Neural cell (in vitro differentiated cells): ENCODE results near the gene CFAP221. TPM values are rescaled to one million over a fixed set of nuclear protein-coding genes. Genes with fewer than 3 reads are reported as not detected.

Experiments used
- H2AFZ ChIP-seq: fragments of 200-600, 300-800 bp; sonication (generic), shearing (Covaris generic); 2 replicates; pipeline ENCODE4 v1.6.0; 2014; ENCODE audit warnings: low read depth, mild to moderate bottlenecking, antibody characterized with exemption, low read length, moderate library complexity
- H3F3A ChIP-seq: fragments of 200-600 bp; shearing (Covaris generic); 2 replicates; pipeline ENCODE4 v1.6.1; 2016; ENCODE audit warnings: mild to moderate bottlenecking, moderate library complexity, mixed read lengths, antibody characterized with exemption, low read length; ENCODE audit not compliant: insufficient read depth, poor library complexity, severe bottlenecking
- H3K27ac ChIP-seq: fragments of 200-600, 300-800 bp; sonication (generic), shearing (Covaris generic); 2 replicates; pipeline ENCODE4 v1.5.1; 2014; ENCODE audit warnings: mild to moderate bottlenecking, low read length, moderate library complexity
- H3K27me3 ChIP-seq: fragments of 300-800, 200-600 bp; sonication (generic), shearing (Covaris generic); 2 replicates; pipeline ENCODE4 v1.6.0; 2014; ENCODE audit warnings: mild to moderate bottlenecking, low read depth, low read length, moderate library complexity; ENCODE audit not compliant: insufficient read depth
- H3K36me3 ChIP-seq: fragments of 300-800, 200-600 bp; sonication (generic), shearing (Covaris generic); 2 replicates; pipeline ENCODE4 v1.5.1; 2014; ENCODE audit warnings: mild to moderate bottlenecking, antibody characterized with exemption, low read length, moderate library complexity; ENCODE audit not compliant: insufficient read depth
- H3K4me2 ChIP-seq: fragments of 300-800, 200-600 bp; sonication (generic), shearing (Covaris generic); 2 replicates; pipeline ENCODE4 v1.6.0; 2014; ENCODE audit warnings: mild to moderate bottlenecking, low read length
- H3K4me3 ChIP-seq: fragments of 300-800, 200-600 bp; sonication (generic), shearing (Covaris generic); 2 replicates; pipeline ENCODE4 v1.5.1; 2014; ENCODE audit warnings: mild to moderate bottlenecking, low read length, moderate library complexity
- H3K79me2 ChIP-seq: fragments of 200-600 bp; shearing (Covaris generic); replicated peaks from 2 replicates; pipeline ENCODE4 v1.6.0; 2014; ENCODE audit warnings: mild to moderate bottlenecking, low read length, moderate library complexity; ENCODE audit not compliant: insufficient read depth
- H3K9ac ChIP-seq: fragments of 300-800, 200-600 bp; sonication (generic), shearing (Covaris generic); 2 replicates; pipeline ENCODE4 v1.6.1; 2016; ENCODE audit warnings: mild to moderate bottlenecking, low read length, mixed read lengths
- H3K9me2 ChIP-seq: fragments of 200-600 bp; shearing (Covaris generic); 2 replicates; pipeline ENCODE4 v1.6.1; 2016; ENCODE audit warnings: mild to moderate bottlenecking, low read length, mixed read lengths; ENCODE audit not compliant: insufficient read depth
- H3K9me3 ChIP-seq: fragments of 200-600, 300-800 bp; sonication (generic), shearing (Covaris generic); 2 replicates; pipeline ENCODE4 v1.6.1; 2016; ENCODE audit warnings: mild to moderate bottlenecking, mixed run types, low read length, moderate library complexity, mixed read lengths
- H4K20me1 ChIP-seq: fragments of 200-600 bp; shearing (Covaris generic); 2 replicates; pipeline ENCODE4 v1.6.1; 2016; ENCODE audit warnings: mild to moderate bottlenecking, mixed run types; ENCODE audit not compliant: insufficient read depth
- EP300 ChIP-seq: fragments of 450-650 bp; conservative IDR thresholded peaks from 2 replicates; pipeline ENCODE4 v1.6.1; 2014; ENCODE audit warnings: antibody characterized with exemption, mild to moderate bottlenecking, moderate library complexity; ENCODE audit not compliant: poor library complexity, severe bottlenecking
- EZH2 ChIP-seq: fragments of 200-600, 300-800 bp; shearing (Covaris generic), sonication (generic); IDR thresholded peaks from 2 replicates; pipeline ENCODE4 v1.6.1; 2014; ENCODE audit warnings: antibody characterized with exemption, low read length, borderline replicate concordance, mild to moderate bottlenecking; ENCODE audit not compliant: insufficient read depth, poor library complexity, severe bottlenecking
- POLR2AphosphoS5 ChIP-seq: IDR thresholded peaks from 2 replicates; pipeline ENCODE4 v1.6.1; 2012
- RAD21 ChIP-seq: fragments of 450-650 bp; conservative IDR thresholded peaks from 2 replicates; pipeline ENCODE4 v1.6.1; 2014; ENCODE audit warnings: antibody characterized with exemption, mild to moderate bottlenecking, moderate library complexity
- REST ChIP-seq: IDR thresholded peaks from 2 replicates; pipeline ENCODE4 v1.6.1; 2012; ENCODE audit warnings: borderline replicate concordance
- SMC3 ChIP-seq: fragments of 450-650 bp; conservative IDR thresholded peaks from 2 replicates; pipeline ENCODE4 v1.6.1; 2014; ENCODE audit warnings: antibody characterized with exemption, mild to moderate bottlenecking, moderate library complexity; ENCODE audit not compliant: poor library complexity
- TAF1 ChIP-seq: IDR thresholded peaks from 2 replicates; pipeline ENCODE4 v1.6.1; 2012; ENCODE audit warnings: low read depth
- polyA plus RNA-seq: library from polyadenylated mRNA; depleted of rRNA; stranded (reverse); fragments of >200 nt; gene quantifications from 2 replicates; pipeline ENCODE4 v1.2.3, GENCODE V29; 2014
- TF ChIP-seq, protein P1 (sequence below): fragments of 450-650 bp; IDR thresholded peaks from 2 replicates; pipeline ENCODE4 v1.5.1; 2014; ENCODE audit warnings: antibody characterized with exemption, mild to moderate bottlenecking, moderate library complexity; ENCODE audit not compliant: poor library complexity, severe bottlenecking

The CFAP221 gene
- polyA plus RNA-seq, 1 donor from 2014 or later: 7.0 TPM

- TF ChIP-seq, protein P1, sequence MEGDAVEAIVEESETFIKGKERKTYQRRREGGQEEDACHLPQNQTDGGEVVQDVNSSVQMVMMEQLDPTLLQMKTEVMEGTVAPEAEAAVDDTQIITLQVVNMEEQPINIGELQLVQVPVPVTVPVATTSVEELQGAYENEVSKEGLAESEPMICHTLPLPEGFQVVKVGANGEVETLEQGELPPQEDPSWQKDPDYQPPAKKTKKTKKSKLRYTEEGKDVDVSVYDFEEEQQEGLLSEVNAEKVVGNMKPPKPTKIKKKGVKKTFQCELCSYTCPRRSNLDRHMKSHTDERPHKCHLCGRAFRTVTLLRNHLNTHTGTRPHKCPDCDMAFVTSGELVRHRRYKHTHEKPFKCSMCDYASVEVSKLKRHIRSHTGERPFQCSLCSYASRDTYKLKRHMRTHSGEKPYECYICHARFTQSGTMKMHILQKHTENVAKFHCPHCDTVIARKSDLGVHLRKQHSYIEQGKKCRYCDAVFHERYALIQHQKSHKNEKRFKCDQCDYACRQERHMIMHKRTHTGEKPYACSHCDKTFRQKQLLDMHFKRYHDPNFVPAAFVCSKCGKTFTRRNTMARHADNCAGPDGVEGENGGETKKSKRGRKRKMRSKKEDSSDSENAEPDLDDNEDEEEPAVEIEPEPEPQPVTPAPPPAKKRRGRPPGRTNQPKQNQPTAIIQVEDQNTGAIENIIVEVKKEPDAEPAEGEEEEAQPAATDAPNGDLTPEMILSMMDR: no peak
- TF ChIP-seq REST (no peak), POLR2AphosphoS5 (no peak), EP300 (no peak), RAD21 (no peak), SMC3 (no peak), TAF1 (no peak), EZH2 (no peak)
- no peak overlapping the region for H3K4me2 ChIP-seq
These were observed 153.2 kb downstream of the CFAP221 start for GRCh38 chr2:119697290-119698020.

DNA sequence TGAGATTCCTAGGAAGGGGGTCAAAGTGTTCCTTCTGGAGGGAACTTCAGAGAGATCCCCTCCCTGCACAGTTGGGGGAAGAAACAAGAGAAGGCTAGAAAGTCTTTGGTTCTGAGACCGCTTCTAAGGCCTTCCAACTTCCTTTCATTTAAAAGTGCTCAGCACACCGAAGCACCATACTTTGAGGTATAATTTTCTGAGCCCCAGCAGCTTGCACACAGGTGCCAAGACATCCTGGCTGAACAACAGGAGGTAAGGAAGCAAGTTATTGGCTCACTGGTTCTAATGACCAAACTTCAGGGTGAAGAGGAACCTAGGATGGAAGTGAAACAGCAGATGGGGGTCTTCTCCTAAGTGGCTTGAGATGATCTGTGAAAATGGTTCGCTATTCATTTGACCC lies 154.0 kb downstream of the CFAP221 start:
- no peaks in the 10 kb centered on the region for H4K20me1 ChIP-seq
- H3K9me3 ChIP-seq: no peaks in the 10 kb centered on the region
- H3K4me3 ChIP-seq: no peak overlapping the region
- H3F3A ChIP-seq: no peaks in the 10 kb centered on the region
- TF ChIP-seq POLR2AphosphoS5 (no peak), EZH2 (no peak)
- no peaks in the 10 kb centered on the region for H3K27me3 ChIP-seq
- no peak overlapping the region for H3K27ac ChIP-seq
- H3K9me2 ChIP-seq: no peaks in the 10 kb centered on the region
- no peaks in the 10 kb centered on the region for H3K79me2 ChIP-seq
- no peak overlapping the region for H2AFZ ChIP-seq
- no peak overlapping the region for H3K9ac ChIP-seq
- H3K4me2 ChIP-seq: no peak overlapping the region
- H3K36me3 ChIP-seq: no peaks in the 10 kb centered on the region

More at GRCh38 chr2:119697290-119698020, 153.2 kb downstream of the CFAP221 start:
- Histone ChIP-seq H3K79me2 (no peaks in the 10 kb centered on the region), H3K27ac (no peak overlapping the region), H3K4me3 (no peak overlapping the region), H4K20me1 (no peaks in the 10 kb centered on the region), H3K9ac (no peak overlapping the region), H3K9me2 (no peaks in the 10 kb centered on the region), H2AFZ (no peak overlapping the region), H3K27me3 (no peaks in the 10 kb centered on the region), H3K9me3 (no peaks in the 10 kb centered on the region), H3K36me3 (no peaks in the 10 kb centered on the region), H3F3A (no peaks in the 10 kb centered on the region)
